GM12874 (cell line): Measurements from ENCODE around the gene KCNC2.

Experiments
- TF ChIP-seq, protein P1 (sequence below): IDR thresholded peaks from 2 replicates; pipeline ENCODE4 v1.5.1; 2011; ENCODE audit warnings: low read depth, mild to moderate bottlenecking, control low read depth, low read length, moderate library complexity; ENCODE audit not compliant: insufficient read depth

The KCNC2 gene

DNA sequence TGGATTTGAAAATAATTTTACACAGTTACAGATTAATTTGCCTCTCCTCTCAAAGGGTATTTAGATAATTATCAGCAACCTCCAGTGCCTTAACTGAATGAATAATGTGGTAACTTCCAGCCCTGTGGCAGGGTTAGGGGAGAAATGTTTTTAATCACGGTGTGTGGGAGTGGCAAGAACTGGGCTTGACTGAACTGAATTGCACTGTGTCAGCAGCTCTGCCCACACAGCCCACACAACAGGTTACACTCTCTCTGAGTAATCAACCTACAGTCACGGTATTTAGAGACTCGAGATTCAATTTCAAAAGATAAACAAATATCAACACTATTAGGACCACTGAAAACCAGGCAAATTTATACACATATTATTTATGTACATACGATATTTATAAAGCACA, 198.5 kb downstream of the KCNC2 start:
- TF ChIP-seq, protein P1, sequence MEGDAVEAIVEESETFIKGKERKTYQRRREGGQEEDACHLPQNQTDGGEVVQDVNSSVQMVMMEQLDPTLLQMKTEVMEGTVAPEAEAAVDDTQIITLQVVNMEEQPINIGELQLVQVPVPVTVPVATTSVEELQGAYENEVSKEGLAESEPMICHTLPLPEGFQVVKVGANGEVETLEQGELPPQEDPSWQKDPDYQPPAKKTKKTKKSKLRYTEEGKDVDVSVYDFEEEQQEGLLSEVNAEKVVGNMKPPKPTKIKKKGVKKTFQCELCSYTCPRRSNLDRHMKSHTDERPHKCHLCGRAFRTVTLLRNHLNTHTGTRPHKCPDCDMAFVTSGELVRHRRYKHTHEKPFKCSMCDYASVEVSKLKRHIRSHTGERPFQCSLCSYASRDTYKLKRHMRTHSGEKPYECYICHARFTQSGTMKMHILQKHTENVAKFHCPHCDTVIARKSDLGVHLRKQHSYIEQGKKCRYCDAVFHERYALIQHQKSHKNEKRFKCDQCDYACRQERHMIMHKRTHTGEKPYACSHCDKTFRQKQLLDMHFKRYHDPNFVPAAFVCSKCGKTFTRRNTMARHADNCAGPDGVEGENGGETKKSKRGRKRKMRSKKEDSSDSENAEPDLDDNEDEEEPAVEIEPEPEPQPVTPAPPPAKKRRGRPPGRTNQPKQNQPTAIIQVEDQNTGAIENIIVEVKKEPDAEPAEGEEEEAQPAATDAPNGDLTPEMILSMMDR = no peak

DNA sequence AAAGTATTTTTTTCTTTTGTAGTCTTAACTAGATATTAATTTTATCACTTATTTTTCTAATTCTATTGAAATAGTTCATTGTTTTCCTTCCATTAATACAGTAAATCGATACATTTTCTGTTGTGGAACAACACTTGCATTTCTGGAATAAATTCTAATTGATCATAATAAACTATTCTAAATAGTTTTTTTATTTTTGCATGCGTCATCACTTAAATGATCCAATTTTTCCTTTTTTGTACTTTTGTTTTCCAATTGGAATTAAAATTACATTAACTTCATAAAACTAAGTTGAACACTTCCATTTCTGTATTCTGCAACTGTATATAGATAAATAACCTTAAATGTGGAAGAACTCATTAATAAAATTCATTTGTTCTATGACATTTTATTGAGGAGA, 202.5 kb downstream of the KCNC2 start:
- TF ChIP-seq, protein P1 = no peak

DNA sequence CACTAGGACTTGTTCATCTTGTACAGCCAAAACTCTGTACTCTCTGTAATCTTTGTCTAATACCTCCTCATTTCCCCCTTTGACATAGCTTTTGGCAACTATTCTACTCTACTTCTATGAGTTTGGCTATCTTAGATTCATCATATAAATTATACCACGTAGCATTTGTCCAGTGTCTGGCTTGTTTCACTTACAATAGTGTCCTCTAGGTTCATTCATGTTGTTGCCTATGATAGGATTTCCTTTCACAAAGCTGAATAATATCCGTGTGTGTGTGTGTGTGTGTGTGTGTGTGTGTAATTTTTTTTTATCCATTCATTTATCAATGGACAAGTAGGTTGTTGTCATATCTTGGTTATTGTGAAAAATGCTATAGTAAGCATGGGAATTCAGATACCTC, 209.5 kb downstream of the KCNC2 start:
- TF ChIP-seq, protein P1 = no peak

DNA sequence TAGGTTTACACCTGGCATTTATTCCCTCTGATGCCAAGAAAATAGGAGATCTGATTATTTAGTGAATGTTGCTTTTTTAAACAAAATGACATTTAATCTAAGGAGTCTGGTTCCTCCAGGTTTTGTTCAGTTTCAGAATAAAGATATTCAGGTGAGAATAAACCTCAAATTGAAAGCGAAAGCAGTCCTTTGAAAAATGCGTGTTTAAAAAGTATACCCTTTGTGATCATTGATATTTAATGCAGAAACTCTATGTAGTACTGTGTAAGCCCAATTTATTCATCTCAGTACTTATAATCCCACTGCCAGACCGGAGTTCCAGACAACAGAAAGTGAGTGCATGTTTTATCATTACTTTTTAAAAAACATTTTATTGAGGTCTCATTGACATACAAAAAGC, 210.2 kb downstream of the KCNC2 start:
- TF ChIP-seq, protein P1 = no peak
